Lung (tissue), 12 donors: Measurements from ENCODE around the gene AK6. TPM values are rescaled to one million over a fixed set of nuclear protein-coding genes. Genes with fewer than 3 reads are reported as not detected.
A peak's percentile ranks its signal among the peaks of the same experiment; 100 is the strongest.

Experiments
- ATAC-seq: fragments of 200-7000 bp; cut with Tn5 transposase; one replicate; pipeline ENCODE4 v1.9.1; 2020; ENCODE audit warnings: moderate number of reproducible peaks; ENCODE audit not compliant: insufficient read depth, low FRiP score
- DNase-seq, 3 donors: peaks; one replicate each; pipeline ENCODE4 v3.0.0-alpha.2; 2013 to 2017
- H3K27ac ChIP-seq, 2 donors: one replicate each; pipeline ENCODE4 v1.5.1; 2013; ENCODE audit warnings: mild to moderate bottlenecking in 2 of 2, moderate library complexity in 2 of 2, control low read depth in 1 of 2, inconsistent platforms in 1 of 2, low read depth in 1 of 2, low read length in 1 of 2
- H3K27me3 ChIP-seq, 3 donors: one replicate each; pipeline ENCODE4 v1.5.1; 2013; ENCODE audit warnings: low read length in 2 of 3; ENCODE audit not compliant: control insufficient read depth in 3 of 3, insufficient read depth in 3 of 3
- H3K36me3 ChIP-seq, 4 donors: one replicate each; pipeline ENCODE4 v1.5.1; 2013; ENCODE audit warnings: low read length in 4 of 4, mild to moderate bottlenecking in 1 of 4, moderate library complexity in 1 of 4; ENCODE audit not compliant: control insufficient read depth in 4 of 4, insufficient read depth in 4 of 4
- H3K4me1 ChIP-seq, 5 donors: one replicate each; pipeline ENCODE4 v1.5.1; 2013; ENCODE audit warnings: low read length in 5 of 5, mild to moderate bottlenecking in 2 of 5, moderate library complexity in 1 of 5; ENCODE audit not compliant: control insufficient read depth in 5 of 5, insufficient read depth in 5 of 5
- H3K4me3 ChIP-seq: one replicate; pipeline ENCODE4 v1.5.1; 2013; ENCODE audit warnings: mild to moderate bottlenecking, control low read depth, moderate library complexity
- H3K9ac ChIP-seq, 2 donors: one replicate each; pipeline ENCODE4 v1.5.1; 2013; ENCODE audit warnings: low read length in 2 of 2, control low read depth in 1 of 2; ENCODE audit not compliant: insufficient read depth in 1 of 2
- H3K9me3 ChIP-seq, 4 donors: one replicate each; pipeline ENCODE4 v1.5.1; 2013; ENCODE audit warnings: low read length in 3 of 4, mild to moderate bottlenecking in 1 of 4, moderate library complexity in 1 of 4; ENCODE audit not compliant: control insufficient read depth in 4 of 4, insufficient read depth in 3 of 4
- WGBS, 2 donors: extraction: QIAGEN DNeasy Blood & Tissue Kit; methylation state at CpG; one replicate each; pipeline ENCODE4 v1.1.7; 2013; 5-methylcytosine and 5-hydroxymethylcytosine counted together
- polyA plus RNA-seq, 2 donors: library from polyadenylated mRNA; stranded (reverse); fragments of 200-250 nt; gene quantifications; one replicate each; pipeline ENCODE4 v1.2.1, GENCODE V29; 2013
- total RNA-seq, 2 donors: library from RNA; depleted of rRNA in 1 of 2; stranded (reverse); fragments of >200 nt in 1 of 2; gene quantifications; one replicate each; pipeline ENCODE4 v1.2.1, GENCODE V29; 2014 to 2021
- TF ChIP-seq, protein P1 (sequence below): IDR thresholded peaks from 2 replicates; pipeline ENCODE4 v1.5.1; 2012; ENCODE audit warnings: mild to moderate bottlenecking; ENCODE audit errors: control extremely low read depth, extremely low read depth
- donor health status: control.
- donor health status: control.
- donor health status: Bipolar disorder and iron deficiency.
- donor health status: healthy.
- donor health status: DM: yes; HTN: yes; CAD: no.

The AK6 gene
- total and polyA plus RNA-seq, 4 donors: 20.6 to 38.0 (median 33.7) TPM

DNA sequence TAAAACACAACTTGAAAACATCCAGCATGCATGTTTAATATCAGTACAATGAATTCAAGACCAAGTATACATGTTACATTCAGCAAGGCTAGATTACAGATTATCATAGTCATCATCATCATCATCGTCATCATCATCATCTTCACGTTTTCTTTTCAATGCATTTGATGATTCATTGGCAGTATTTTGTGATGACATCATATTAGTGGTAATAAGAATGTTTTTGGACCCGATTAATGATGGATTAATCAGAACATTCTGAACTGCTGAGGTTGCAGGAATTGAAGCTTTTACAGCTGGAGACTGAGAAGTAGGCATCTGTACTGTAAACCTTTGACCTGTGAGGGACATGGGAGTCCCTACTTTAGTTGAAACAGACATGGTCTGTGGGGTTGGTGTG, 4.5 kb downstream of the AK6 start:
- 80 to 89% methylated on average over 3 of the region's 3 CpGs for WGBS, 2 donors
- no peaks in the 10 kb centered on the region for H3K9me3 ChIP-seq
- no peak overlapping the region for H3K27ac ChIP-seq
- H3K4me3 ChIP-seq: no peak overlapping the region
- H3K27me3 ChIP-seq: no peaks in the 10 kb centered on the region
- H3K36me3 ChIP-seq: peaks cover 15 to 20% (median 17%) of the 10 kb centered on the region in 4 donors
- TF ChIP-seq, protein P1, sequence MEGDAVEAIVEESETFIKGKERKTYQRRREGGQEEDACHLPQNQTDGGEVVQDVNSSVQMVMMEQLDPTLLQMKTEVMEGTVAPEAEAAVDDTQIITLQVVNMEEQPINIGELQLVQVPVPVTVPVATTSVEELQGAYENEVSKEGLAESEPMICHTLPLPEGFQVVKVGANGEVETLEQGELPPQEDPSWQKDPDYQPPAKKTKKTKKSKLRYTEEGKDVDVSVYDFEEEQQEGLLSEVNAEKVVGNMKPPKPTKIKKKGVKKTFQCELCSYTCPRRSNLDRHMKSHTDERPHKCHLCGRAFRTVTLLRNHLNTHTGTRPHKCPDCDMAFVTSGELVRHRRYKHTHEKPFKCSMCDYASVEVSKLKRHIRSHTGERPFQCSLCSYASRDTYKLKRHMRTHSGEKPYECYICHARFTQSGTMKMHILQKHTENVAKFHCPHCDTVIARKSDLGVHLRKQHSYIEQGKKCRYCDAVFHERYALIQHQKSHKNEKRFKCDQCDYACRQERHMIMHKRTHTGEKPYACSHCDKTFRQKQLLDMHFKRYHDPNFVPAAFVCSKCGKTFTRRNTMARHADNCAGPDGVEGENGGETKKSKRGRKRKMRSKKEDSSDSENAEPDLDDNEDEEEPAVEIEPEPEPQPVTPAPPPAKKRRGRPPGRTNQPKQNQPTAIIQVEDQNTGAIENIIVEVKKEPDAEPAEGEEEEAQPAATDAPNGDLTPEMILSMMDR: no peak
- ATAC-seq: no peak
- peak in 1 of 3 donors; percentile 1 for DNase-seq
- no peak overlapping the region for H3K9ac ChIP-seq
- peaks cover 0 to 10% (median 4%) of the 10 kb centered on the region in 5 donors for H3K4me1 ChIP-seq

- Histone ChIP-seq H3K27me3 (no peaks in the 10 kb centered on the region), H3K27ac (no peak overlapping the region), H3K9ac (no peak overlapping the region), H3K9me3 (no peaks in the 10 kb centered on the region), H3K36me3 (peaks cover 15 to 22% (median 17%) of the 10 kb centered on the region in 4 donors), H3K4me3 (no peak overlapping the region), H3K4me1 (peaks cover 0 to 10% (median 4%) of the 10 kb centered on the region in 5 donors)
- 63 to 70% methylated on average over 3 of the region's 3 CpGs for WGBS, 2 donors
- ATAC-seq (no peak), DNase-seq (peak in 1 of 3 donors; percentile 2)
- TF ChIP-seq, protein P1: no peak
These were observed 4.9 kb downstream of the AK6 start for GRCh38 chr5:69364414-69364813.

GRCh38 chr5:69360442-69360841, 8.9 kb downstream of the AK6 start:
- Histone ChIP-seq H3K27me3 (no peaks in the 10 kb centered on the region), H3K9me3 (no peaks in the 10 kb centered on the region), H3K9ac (no peak overlapping the region), H3K4me1 (peaks cover 0 to 3% (median 0%) of the 10 kb centered on the region in 5 donors), H3K4me3 (no peak overlapping the region), H3K36me3 (peaks cover 11 to 18% (median 15%) of the 10 kb centered on the region in 4 donors), H3K27ac (no peak overlapping the region)
- WGBS, 2 donors: 97 to 100% methylated on average over 1 of the region's 1 CpG
- TF ChIP-seq, protein P1: no peak
- DNase-seq: no peak
- ATAC-seq: no peak

GRCh38 chr5:69359699-69360098, 9.6 kb downstream of the AK6 start:
- Histone ChIP-seq H3K4me3 (no peak overlapping the region), H3K27ac (no peak overlapping the region), H3K4me1 (peaks cover 0 to 3% (median 0%) of the 10 kb centered on the region in 5 donors), H3K9me3 (no peaks in the 10 kb centered on the region), H3K27me3 (no peaks in the 10 kb centered on the region), H3K36me3 (peaks cover 8 to 15% (median 11%) of the 10 kb centered on the region in 4 donors), H3K9ac (no peak overlapping the region)
- TF ChIP-seq, protein P1: no peak
- WGBS, 2 donors: 89 to 91% methylated on average over 3 of the region's 3 CpGs
- DNase-seq (no peak), ATAC-seq (no peak)
